Measurements from ENCODE around the gene CDH4.

CDH4 gene

DNA sequence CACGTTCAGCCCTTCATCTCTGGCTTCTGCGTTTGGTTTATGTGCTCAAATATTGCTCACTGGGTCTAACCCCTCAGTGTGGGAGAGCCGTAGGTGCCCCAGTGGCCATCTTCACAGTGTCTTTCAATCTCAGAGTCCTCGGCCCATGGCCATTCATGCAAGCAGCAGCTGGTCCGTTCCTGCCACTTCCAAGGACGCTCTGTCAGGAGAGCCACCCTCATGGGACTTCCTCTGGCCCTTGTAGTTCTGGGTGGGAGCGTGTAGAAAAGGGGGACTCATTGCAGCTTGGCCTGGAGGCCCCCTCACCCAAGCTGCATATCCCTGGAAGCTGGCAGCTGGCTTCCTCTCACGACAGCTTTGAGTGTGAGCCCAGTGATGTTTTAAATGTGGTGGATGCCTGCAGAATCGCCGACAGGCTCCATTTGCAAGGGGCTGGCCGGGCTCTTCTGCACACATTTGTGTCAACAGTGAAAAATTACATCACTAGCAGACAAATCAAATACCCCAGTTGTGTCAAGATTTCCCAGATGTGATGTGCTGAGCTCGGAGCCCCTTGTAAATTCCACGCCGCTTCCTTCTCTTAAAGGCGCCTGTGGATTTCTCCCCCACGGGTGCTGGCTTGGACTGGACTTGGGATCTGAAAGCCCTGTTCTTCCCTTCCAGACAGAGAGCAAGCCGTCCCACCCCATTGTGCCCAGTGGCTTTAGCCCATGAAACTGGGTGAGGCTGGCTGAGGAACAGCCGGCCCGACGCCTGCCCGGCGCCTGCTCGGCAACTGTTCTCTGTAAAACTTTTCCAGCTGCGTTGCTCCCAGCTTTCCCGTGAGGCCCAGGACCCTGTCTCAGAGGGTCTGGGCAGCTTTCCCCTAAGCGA lies 453.6 kb downstream of the CDH4 start:
- Histone ChIP-seq H3K4me3 (ENCODE audit: low read depth, low read length) (no peak overlapping the region), H3K27me3 (ENCODE audit: control insufficient read depth, insufficient read depth, low read length) (peaks cover 4% of the 10 kb centered on the region; the same call in 1 of the 2 replicates), H3K4me1 (ENCODE audit: control insufficient read depth, insufficient read depth, low read length) (no peaks in the 10 kb centered on the region), H3K9me3 (ENCODE audit: control insufficient read depth, insufficient read depth, low read length) (no peaks in the 10 kb centered on the region), H3K36me3 (ENCODE audit: control insufficient read depth, insufficient read depth, low read length) (no peaks in the 10 kb centered on the region), H3K27ac (ENCODE audit: low read depth, low read length) (no peak overlapping the region), H3K9ac (ENCODE audit: low read depth, low read length) (no peak overlapping the region)

GRCh38 chr20:61706259-61706961 lies 454.3 kb downstream of the CDH4 start:
- H3K9ac ChIP-seq (ENCODE audit: low read depth, low read length): no peak overlapping the region
- H3K9me3 ChIP-seq (ENCODE audit: control insufficient read depth, insufficient read depth, low read length): no peaks in the 10 kb centered on the region
- H3K27ac ChIP-seq (ENCODE audit: low read depth, low read length): no peak overlapping the region
- no peak overlapping the region for H3K4me3 ChIP-seq (ENCODE audit: low read depth, low read length)
- no peaks in the 10 kb centered on the region for H3K36me3 ChIP-seq (ENCODE audit: control insufficient read depth, insufficient read depth, low read length)
- H3K4me1 ChIP-seq (ENCODE audit: control insufficient read depth, insufficient read depth, low read length): no peaks in the 10 kb centered on the region
- H3K27me3 ChIP-seq (ENCODE audit: control insufficient read depth, insufficient read depth, low read length): peaks cover 4% of the 10 kb centered on the region; the same call in 1 of the 2 replicates

DNA sequence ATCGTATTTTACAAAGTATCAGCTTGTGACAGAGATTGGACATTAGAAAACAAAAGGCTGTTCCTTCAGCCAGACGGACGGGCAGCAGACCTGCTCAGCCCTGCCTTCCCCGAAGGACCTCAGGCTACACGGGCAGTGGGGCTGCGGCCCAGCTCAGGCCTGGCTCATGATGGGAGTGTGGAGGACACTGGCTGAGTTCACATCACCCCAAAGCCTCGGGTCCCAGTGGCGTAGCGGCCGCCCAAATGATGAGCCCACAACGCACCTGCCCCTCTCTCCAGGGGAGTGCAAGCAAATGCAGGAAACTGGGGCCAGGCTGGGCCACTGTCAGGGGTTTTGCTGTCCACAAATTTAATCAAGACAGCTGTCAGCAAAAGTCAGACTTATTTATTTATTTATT lies 456.8 kb downstream of the CDH4 start:
- Histone ChIP-seq H3K4me1 (ENCODE audit: control insufficient read depth, insufficient read depth, low read length) (no peaks in the 10 kb centered on the region), H3K9me3 (ENCODE audit: control insufficient read depth, insufficient read depth, low read length) (no peaks in the 10 kb centered on the region), H3K9ac (ENCODE audit: low read depth, low read length) (no peak overlapping the region), H3K27me3 (ENCODE audit: control insufficient read depth, insufficient read depth, low read length) (peaks cover 4% of the 10 kb centered on the region; the same call in 1 of the 2 replicates), H3K36me3 (ENCODE audit: control insufficient read depth, insufficient read depth, low read length) (no peaks in the 10 kb centered on the region), H3K27ac (ENCODE audit: low read depth, low read length) (no peak overlapping the region), H3K4me3 (ENCODE audit: low read depth, low read length) (no peak overlapping the region)

DNA sequence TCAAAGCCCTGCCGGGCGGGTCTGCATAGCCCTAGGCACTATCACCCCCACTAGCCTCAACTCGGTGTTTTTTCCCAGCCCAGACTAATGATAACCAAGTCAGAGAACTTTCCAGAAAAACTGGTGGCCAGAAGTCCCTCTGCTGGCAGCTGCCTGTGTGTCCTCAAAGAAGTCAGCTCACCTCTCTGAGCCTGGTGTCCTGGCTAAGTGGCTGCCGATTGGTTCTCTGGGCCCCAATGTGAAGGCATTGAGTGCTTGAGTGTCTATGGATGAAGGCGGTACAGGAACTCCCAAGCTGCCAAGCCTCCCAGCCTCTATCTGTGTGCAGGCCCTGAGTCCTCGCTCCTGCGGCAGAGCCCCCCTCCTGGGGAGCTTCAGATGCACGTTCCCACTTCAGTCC lies 458.0 kb downstream of the CDH4 start:
- H3K27me3 ChIP-seq (ENCODE audit: control insufficient read depth, insufficient read depth, low read length): peaks cover 4% of the 10 kb centered on the region; the same call in 1 of the 2 replicates
- H3K9ac ChIP-seq (ENCODE audit: low read depth, low read length): no peak overlapping the region
- no peaks in the 10 kb centered on the region for H3K9me3 ChIP-seq (ENCODE audit: control insufficient read depth, insufficient read depth, low read length)

DNA sequence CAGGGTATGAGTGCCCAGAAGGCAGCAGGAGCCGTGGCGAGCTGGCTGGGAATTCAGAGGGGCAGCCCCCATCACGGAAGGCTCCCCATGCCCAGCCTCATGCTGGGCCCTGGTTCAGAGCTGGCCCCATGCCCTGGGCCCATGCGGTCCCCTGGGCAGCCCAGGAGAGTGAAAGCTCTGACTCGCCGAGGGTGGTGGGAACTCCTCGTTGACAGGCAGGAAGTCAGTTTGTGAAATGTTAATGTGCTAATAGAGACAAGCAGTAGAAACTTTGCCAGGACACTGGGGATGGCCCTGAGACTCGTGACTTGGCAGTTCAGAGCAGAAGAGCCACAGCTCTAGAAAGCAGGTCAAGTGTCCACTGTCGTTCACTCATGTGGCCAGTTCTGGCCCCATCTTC lies 460.6 kb downstream of the CDH4 start:
- no peak overlapping the region for H3K4me3 ChIP-seq (ENCODE audit: low read depth, low read length)
- no peaks in the 10 kb centered on the region for H3K36me3 ChIP-seq (ENCODE audit: control insufficient read depth, insufficient read depth, low read length)
- no peaks in the 10 kb centered on the region for H3K9me3 ChIP-seq (ENCODE audit: control insufficient read depth, insufficient read depth, low read length)
- no peak overlapping the region for H3K9ac ChIP-seq (ENCODE audit: low read depth, low read length)
- H3K27me3 ChIP-seq (ENCODE audit: control insufficient read depth, insufficient read depth, low read length): no peaks in the 10 kb centered on the region
- no peak overlapping the region for H3K27ac ChIP-seq (ENCODE audit: low read depth, low read length)
- H3K4me1 ChIP-seq (ENCODE audit: control insufficient read depth, insufficient read depth, low read length): no peaks in the 10 kb centered on the region

More for the DNA sequence above, 458.0 kb downstream of the CDH4 start:
- Histone ChIP-seq H3K36me3 (ENCODE audit: control insufficient read depth, insufficient read depth, low read length) (no peaks in the 10 kb centered on the region), H3K4me3 (ENCODE audit: low read depth, low read length) (no peak overlapping the region), H3K4me1 (ENCODE audit: control insufficient read depth, insufficient read depth, low read length) (no peaks in the 10 kb centered on the region), H3K27ac (ENCODE audit: low read depth, low read length) (no peak overlapping the region)

DNA sequence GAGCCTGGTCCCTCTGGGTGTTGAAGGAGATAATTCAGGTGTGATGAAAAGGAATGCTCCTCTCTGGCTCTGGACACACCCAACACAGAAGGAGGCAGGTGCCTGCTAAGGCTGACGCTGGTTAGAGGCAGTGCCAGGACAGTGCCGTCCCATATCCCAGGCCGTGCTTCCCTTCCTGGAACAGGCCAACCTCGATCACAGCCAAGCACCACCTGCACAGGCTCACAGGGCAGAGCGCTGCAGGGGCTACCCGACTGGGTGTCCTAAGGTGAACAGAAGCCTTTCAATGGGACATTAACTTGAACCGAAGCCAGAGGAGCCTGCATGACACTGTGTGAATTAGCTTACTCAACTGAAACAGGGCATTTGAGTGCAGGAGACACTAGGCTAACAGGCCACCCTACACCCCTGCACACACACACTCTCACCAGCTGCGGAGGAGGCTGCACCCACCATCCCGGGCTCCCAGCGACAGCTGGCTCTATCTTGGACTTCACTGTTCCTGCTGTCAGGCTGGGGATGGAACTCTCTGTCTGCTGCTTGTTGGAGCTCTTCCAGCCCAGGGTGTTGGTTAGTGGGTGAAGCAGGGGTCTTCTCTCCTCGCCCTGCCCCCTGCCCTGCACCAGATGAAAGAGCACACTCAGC lies 466.4 kb downstream of the CDH4 start:
- Histone ChIP-seq H3K4me1 (ENCODE audit: control insufficient read depth, insufficient read depth, low read length) (peaks cover 17% of the 10 kb centered on the region), H3K4me3 (ENCODE audit: low read depth, low read length) (no peak overlapping the region), H3K9me3 (ENCODE audit: control insufficient read depth, insufficient read depth, low read length) (no peaks in the 10 kb centered on the region), H3K36me3 (ENCODE audit: control insufficient read depth, insufficient read depth, low read length) (no peaks in the 10 kb centered on the region), H3K27ac (ENCODE audit: low read depth, low read length) (no peak overlapping the region), H3K27me3 (ENCODE audit: control insufficient read depth, insufficient read depth, low read length) (0 out of 2 replicates have a peak, but pooled peaks cover 3% of the 10 kb centered on the region), H3K9ac (ENCODE audit: low read depth, low read length) (no peak overlapping the region)

GRCh38 chr20:61719691-61720347 lies 467.8 kb downstream of the CDH4 start:
- Histone ChIP-seq H3K4me1 (ENCODE audit: control insufficient read depth, insufficient read depth, low read length) (peaks cover 17% of the 10 kb centered on the region), H3K4me3 (ENCODE audit: low read depth, low read length) (no peak overlapping the region), H3K9me3 (ENCODE audit: control insufficient read depth, insufficient read depth, low read length) (no peaks in the 10 kb centered on the region), H3K9ac (ENCODE audit: low read depth, low read length) (no peak overlapping the region), H3K36me3 (ENCODE audit: control insufficient read depth, insufficient read depth, low read length) (no peaks in the 10 kb centered on the region), H3K27ac (ENCODE audit: low read depth, low read length) (no peak overlapping the region), H3K27me3 (ENCODE audit: control insufficient read depth, insufficient read depth, low read length) (0 out of 2 replicates have a peak, but pooled peaks cover 3% of the 10 kb centered on the region)

GRCh38 chr20:61720348-61720696 lies 468.3 kb downstream of the CDH4 start:
- H3K4me1 ChIP-seq (ENCODE audit: control insufficient read depth, insufficient read depth, low read length): peaks cover 17% of the 10 kb centered on the region
- no peak overlapping the region for H3K4me3 ChIP-seq (ENCODE audit: low read depth, low read length)
- H3K9ac ChIP-seq (ENCODE audit: low read depth, low read length): no peak overlapping the region
- no peaks in the 10 kb centered on the region for H3K9me3 ChIP-seq (ENCODE audit: control insufficient read depth, insufficient read depth, low read length)
- 0 out of 2 replicates have a peak, but pooled peaks cover 3% of the 10 kb centered on the region for H3K27me3 ChIP-seq (ENCODE audit: control insufficient read depth, insufficient read depth, low read length)
- H3K27ac ChIP-seq (ENCODE audit: low read depth, low read length): no peak overlapping the region
- H3K36me3 ChIP-seq (ENCODE audit: control insufficient read depth, insufficient read depth, low read length): no peaks in the 10 kb centered on the region

DNA sequence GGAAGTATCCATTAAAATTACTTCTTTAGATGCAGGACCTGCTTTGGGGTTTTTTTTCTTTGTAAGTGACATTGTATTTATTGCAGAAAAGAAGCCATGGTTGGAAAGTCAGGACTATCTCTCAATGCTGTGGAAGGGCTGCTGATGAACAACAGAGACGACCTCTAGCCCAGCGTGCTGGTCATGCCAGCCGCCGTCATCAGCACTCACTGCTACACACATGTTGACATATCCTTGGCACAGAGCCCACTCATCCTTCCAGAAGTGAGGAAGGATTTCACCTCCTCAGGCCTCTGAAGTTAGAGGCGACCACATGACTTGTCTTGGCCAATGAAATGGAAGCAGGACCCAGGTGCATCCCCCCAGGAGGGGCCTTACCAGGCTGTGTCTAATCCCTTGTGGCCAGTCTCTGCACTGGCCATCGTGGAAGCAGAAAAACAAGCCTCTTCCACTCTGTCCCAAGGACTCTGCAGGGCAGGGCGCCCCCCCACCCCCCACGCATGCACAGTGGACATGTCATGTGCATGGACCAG lies 470.2 kb downstream of the CDH4 start:
- Histone ChIP-seq H3K4me3 (ENCODE audit: low read depth, low read length) (no peak overlapping the region), H3K9me3 (ENCODE audit: control insufficient read depth, insufficient read depth, low read length) (no peaks in the 10 kb centered on the region), H3K36me3 (ENCODE audit: control insufficient read depth, insufficient read depth, low read length) (no peaks in the 10 kb centered on the region), H3K4me1 (ENCODE audit: control insufficient read depth, insufficient read depth, low read length) (peaks cover 17% of the 10 kb centered on the region), H3K27ac (ENCODE audit: low read depth, low read length) (no peak overlapping the region), H3K9ac (ENCODE audit: low read depth, low read length) (no peak overlapping the region), H3K27me3 (ENCODE audit: control insufficient read depth, insufficient read depth, low read length) (0 out of 2 replicates have a peak, but pooled peaks cover 3% of the 10 kb centered on the region)

- Histone ChIP-seq H3K4me1 (ENCODE audit: control insufficient read depth, insufficient read depth, low read length) (peaks cover 14% of the 10 kb centered on the region), H3K9ac (ENCODE audit: low read depth, low read length) (no peak overlapping the region), H3K27me3 (ENCODE audit: control insufficient read depth, insufficient read depth, low read length) (0 out of 2 replicates have a peak, but pooled peaks cover 3% of the 10 kb centered on the region), H3K36me3 (ENCODE audit: control insufficient read depth, insufficient read depth, low read length) (no peaks in the 10 kb centered on the region), H3K27ac (ENCODE audit: low read depth, low read length) (no peak overlapping the region), H3K9me3 (ENCODE audit: control insufficient read depth, insufficient read depth, low read length) (no peaks in the 10 kb centered on the region), H3K4me3 (ENCODE audit: low read depth, low read length) (no peak overlapping the region)
These were observed 471.6 kb downstream of the CDH4 start for GRCh38 chr20:61723529-61724257.
